IMR-90 (cell line): ENCODE results near the gene ABHD2. TPM values are rescaled to one million over a fixed set of nuclear protein-coding genes. Genes with fewer than 3 reads are reported as not detected.

Experiments used
- ATAC-seq: fragments of 200-7000 bp; cut with Tn5 transposase; 2 replicates; pipeline ENCODE4 v1.9.1; 2020; ENCODE audit warnings: low read depth, mild to moderate bottlenecking, moderate library complexity
- BruUV-seq: library from RNA; stranded (reverse); fragments of 400-500 nt; replicated peaks from 2 replicates; lab custom pipeline; 2021; lab: Mats Ljungman, UMichigan
- CTCF ChIA-PET: fragments of 300-600 bp; formaldehyde crosslinking; extraction: SDS; loops from one replicate; lab custom pipeline; 2021; ENCODE audit warnings: antibody characterized with exemption; lab: Yijun Ruan, JAX
- POLR2A ChIA-PET: fragments of 300-600 bp; sonication (Branson Sonifier 250); formaldehyde crosslinking; loops from one replicate; lab custom pipeline; 2022; ENCODE audit warnings: antibody characterized with exemption; ENCODE audit not compliant: unreplicated experiment; lab: Charles Lee
- DNase-seq: peaks from one replicate; pipeline ENCODE4 v3.0.0; 2013
- H2AFZ ChIP-seq: replicated peaks from 2 replicates; pipeline ENCODE3; 2013; ENCODE audit warnings: low read length, mild to moderate bottlenecking; ENCODE audit not compliant: poor library complexity
- H2AK5ac ChIP-seq: 2 replicates; pipeline ENCODE4 v1.6.1; 2013; ENCODE audit warnings: low read depth, low read length, inconsistent platforms
- H2AK9ac ChIP-seq: replicated peaks from 2 replicates; pipeline ENCODE3; 2013; ENCODE audit warnings: mild to moderate bottlenecking, low read depth, low read length, moderate library complexity; ENCODE audit not compliant: poor library complexity
- H2BK120ac ChIP-seq: 2 replicates; pipeline ENCODE4 v1.6.1; 2013; ENCODE audit warnings: low read depth, low read length, inconsistent platforms
- H2BK15ac ChIP-seq: 3 replicates; pipeline ENCODE4 v1.6.1; 2013; ENCODE audit warnings: low read depth, low read length, inconsistent platforms
- H2BK20ac ChIP-seq: 2 replicates; pipeline ENCODE4 v1.6.1; 2013; ENCODE audit warnings: low read depth, mild to moderate bottlenecking, inconsistent platforms, low read length, moderate library complexity
- H2BK5ac ChIP-seq: 2 replicates; pipeline ENCODE4 v1.6.1; 2013; ENCODE audit warnings: mild to moderate bottlenecking, low read depth, low read length, inconsistent platforms; ENCODE audit not compliant: poor library complexity, severe bottlenecking
- H3K14ac ChIP-seq: replicated peaks from 2 replicates; pipeline ENCODE4 v1.6.1; 2013; ENCODE audit warnings: low read depth, low read length, inconsistent platforms
- H3K18ac ChIP-seq: 2 replicates; pipeline ENCODE4 v1.6.1; 2013; ENCODE audit warnings: low read depth, low read length, control low read depth
- H3K23ac ChIP-seq: 2 replicates; pipeline ENCODE4 v1.6.1; 2013; ENCODE audit warnings: low read depth, low read length, inconsistent platforms
- H3K27ac ChIP-seq: 2 replicates; pipeline ENCODE4 v1.5.1; 2013; ENCODE audit warnings: mild to moderate bottlenecking, control low read depth, low read length; ENCODE audit not compliant: insufficient read depth
- H3K27me3 ChIP-seq: 2 replicates; pipeline ENCODE4 v1.6.1; 2013; ENCODE audit warnings: low read length; ENCODE audit not compliant: control insufficient read depth, insufficient read depth
- H3K36me3 ChIP-seq: 2 replicates; pipeline ENCODE4 v1.6.1; 2013; ENCODE audit warnings: low read length, mixed read lengths; ENCODE audit not compliant: control insufficient read depth, insufficient read depth
- H3K4ac ChIP-seq: 2 replicates; pipeline ENCODE4 v1.6.1; 2013; ENCODE audit warnings: low read depth, low read length, inconsistent platforms
- H3K4me1 ChIP-seq: 2 replicates; pipeline ENCODE4 v1.6.1; 2013; ENCODE audit warnings: low read length, mixed read lengths; ENCODE audit not compliant: control insufficient read depth, insufficient read depth
- H3K4me2 ChIP-seq: 2 replicates; pipeline ENCODE4 v1.6.1; 2013; ENCODE audit warnings: low read depth, mild to moderate bottlenecking, control low read depth, low read length, moderate library complexity
- H3K4me3 ChIP-seq: 2 replicates; pipeline ENCODE4 v1.5.1; 2013; ENCODE audit warnings: low read depth, mild to moderate bottlenecking, control low read depth, low read length, moderate library complexity; ENCODE audit not compliant: insufficient read depth
- H3K56ac ChIP-seq: 2 replicates; pipeline ENCODE4 v1.6.1; 2013; ENCODE audit warnings: low read length, inconsistent platforms; ENCODE audit not compliant: insufficient read depth; ENCODE audit errors: extremely low read depth
- H3K79me1 ChIP-seq, 2 experiments: 2 replicates each; pipeline ENCODE4 v1.6.1; 2013; ENCODE audit warnings: low read length in 2 of 2, inconsistent platforms in 1 of 2, low read depth in 1 of 2
- H3K9ac ChIP-seq: 2 replicates; pipeline ENCODE4 v1.6.1; 2013; ENCODE audit warnings: low read depth, low read length, control low read depth
- H3K9me1 ChIP-seq: 2 replicates; pipeline ENCODE4 v1.6.1; 2013; ENCODE audit warnings: low read length, inconsistent platforms; ENCODE audit not compliant: insufficient read depth
- H3K9me3 ChIP-seq: 2 replicates; pipeline ENCODE4 v1.6.1; 2013; ENCODE audit warnings: low read length; ENCODE audit not compliant: control insufficient read depth, insufficient read depth
- H4K20me1 ChIP-seq: 2 replicates; pipeline ENCODE4 v1.6.1; 2013; ENCODE audit warnings: low read length, inconsistent platforms; ENCODE audit not compliant: insufficient read depth
- H4K5ac ChIP-seq: 2 replicates; pipeline ENCODE4 v1.6.1; 2013; ENCODE audit warnings: mild to moderate bottlenecking, low read depth, low read length, control low read depth
- H4K8ac ChIP-seq, 2 experiments: 2 replicates each; pipeline ENCODE4 v1.6.1; 2013; ENCODE audit warnings: low read depth in 2 of 2, low read length in 2 of 2, control low read depth in 1 of 2, inconsistent platforms in 1 of 2
- H4K91ac ChIP-seq: 2 replicates; pipeline ENCODE4 v1.6.1; 2013; ENCODE audit warnings: low read depth, low read length, inconsistent platforms; ENCODE audit not compliant: insufficient read depth
- CHD1 ChIP-seq: IDR thresholded peaks from 2 replicates; pipeline ENCODE4 v1.6.1; 2012; ENCODE audit warnings: low read depth, low read length, improper control_type of control experiment
- CTCF ChIP-seq: conservative IDR thresholded peaks from 2 replicates; pipeline ENCODE4 v1.5.1; 2012; ENCODE audit warnings: mild to moderate bottlenecking, low read depth, low read length, improper control_type of control experiment
- ELK1 ChIP-seq: fragments of 150-350 bp; IDR thresholded peaks from 2 replicates; pipeline ENCODE4 v1.6.1; 2016; ENCODE audit warnings: low read depth, mild to moderate bottlenecking, low read length, moderate library complexity, borderline replicate concordance
- MAZ ChIP-seq: IDR thresholded peaks from 2 replicates; pipeline ENCODE4 v1.6.1; 2012; ENCODE audit warnings: low read depth, mild to moderate bottlenecking, low read length, improper control_type of control experiment, moderate library complexity, borderline replicate concordance
- MXI1 ChIP-seq: IDR thresholded peaks from 2 replicates; pipeline ENCODE4 v1.6.1; 2012; ENCODE audit warnings: low read depth, mild to moderate bottlenecking, low read length, moderate library complexity, borderline replicate concordance
- NFE2L2 ChIP-seq: fragments of 150-350 bp; IDR thresholded peaks from 2 replicates; pipeline ENCODE4 v1.6.1; 2016; ENCODE audit warnings: low read depth, mild to moderate bottlenecking, low read length
- RCOR1 ChIP-seq: IDR thresholded peaks from 2 replicates; pipeline ENCODE4 v1.6.1; 2012; ENCODE audit warnings: mild to moderate bottlenecking, low read length, improper control_type of control experiment; ENCODE audit not compliant: insufficient replicate concordance
- SMC3 ChIP-seq: fragments of 150-350 bp; IDR thresholded peaks from 2 replicates; pipeline ENCODE4 v1.6.1; 2016; ENCODE audit warnings: low read depth, mild to moderate bottlenecking, antibody characterized with exemption, low read length, moderate library complexity
- WGBS, 2 experiments: methylation state at CpG; one replicate each; pipeline versions ENCODE4 v1.1.5 to v1.1.7; 2013; ENCODE audit warnings: missing lambda C conversion rate in 2 of 2; ENCODE audit not compliant: insufficient read length in 1 of 2; ENCODE audit errors: extremely low coverage in 2 of 2; 5-methylcytosine and 5-hydroxymethylcytosine counted together
- dilution Hi-C: fragments of 300-500 bp; cut with HindIII; formaldehyde crosslinking; loops from one replicate; pipeline ENCODE4 v1.14.3; 2018; ENCODE audit warnings: low sequenced_read_pairs; ENCODE audit not compliant: unreplicated experiment
- in situ Hi-C: fragments of 300-500 bp; cut with MboI; formaldehyde crosslinking; loops from 3 replicates; pipeline ENCODE4 v1.14.3; 2019; ENCODE audit warnings: low sequenced_read_pairs, inconsistent platforms, mixed read lengths
- intact Hi-C: fragments of 100-400 bp; cut with micrococcal nuclease; formaldehyde crosslinking; loops from 2 replicates; pipeline ENCODE4 v1.10.0; 2022
- polyA plus RNA-seq, 3 experiments: library from polyadenylated mRNA; depleted of rRNA; stranded (reverse); fragments of >200 nt; gene quantifications; 2 replicates each; pipeline ENCODE4 v1.2.3, GENCODE V29; 2012; ENCODE audit warnings: low replicate concordance in 1 of 3
- total RNA-seq: library from RNA; depleted of rRNA; stranded (reverse); fragments of >200 nt; gene quantifications from 2 replicates; pipeline ENCODE4 v1.2.3, GENCODE V29; 2012

Gene ABHD2
- total and polyA plus RNA-seq, 2 of the 4 experiments (the other 2 are of a cell fraction), result 31.2 to 62.9 TPM

GRCh38 chr15:89221543-89221942 lies 133.3 kb downstream of the ABHD2 start, which contains the start of gene RLBP1:
Gene RLBP1, minus strand, starts transcription at chr15:89221579. Its CDS starts 2,604 bp downstream, at chr15:89218975.
- no peaks in the 10 kb centered on the region for H3K9me3 ChIP-seq
- POLR2A ChIA-PET, result no interaction called here
- no peaks in the 10 kb centered on the region for H3K79me1 ChIP-seq
- CTCF ChIA-PET, result interaction anchor here (0.6 kb wide), 1 partner anchor 600 kb away, joined by 3 read pairs; no protein-coding TSS in a partner anchor
- peaks cover 27% of the 10 kb centered on the region for H3K27me3 ChIP-seq
- DNase-seq (no peak), ATAC-seq (no peak)
- H4K8ac ChIP-seq, result no peak within 1 kb of the TSS
- no TSS peak for BruUV-seq
- no peak within 1 kb of the TSS for H4K5ac ChIP-seq
- H3K27ac ChIP-seq, result no peak within 1 kb of the TSS
- no peak within 1 kb of the TSS for H3K4ac ChIP-seq
- no peak within 1 kb of the TSS for H2AK9ac ChIP-seq
- dilution Hi-C loops (no loop called here), intact Hi-C loops (no loop called here), in situ Hi-C loops (no loop called here)
- H3K56ac ChIP-seq, result no peak within 1 kb of the TSS
- no peak within 1 kb of the TSS for H3K23ac ChIP-seq
- H2BK15ac ChIP-seq, result no peak within 1 kb of the TSS
- H2BK120ac ChIP-seq, result no peak within 1 kb of the TSS
- H3K14ac ChIP-seq, result no peak within 1 kb of the TSS
- H2AFZ ChIP-seq, result no peak within 1 kb of the TSS
- H2AK5ac ChIP-seq, result no peak within 1 kb of the TSS
- H3K4me3 ChIP-seq, result no peak within 1 kb of the TSS
- no peak within 1 kb of the TSS for H2BK20ac ChIP-seq
- H3K18ac ChIP-seq, result no peak within 1 kb of the TSS
- H3K36me3 ChIP-seq, result no peaks in the 10 kb centered on the region
- H4K20me1 ChIP-seq, result no peaks in the 10 kb centered on the region
- 65% methylated on average over 4 of the region's 11 CpGs; no CpG with 5 or more reads in 1 of the 2 experiments for WGBS, 2 experiments
- H2BK5ac ChIP-seq, result no peak within 1 kb of the TSS
- no peak for TF ChIP-seq MXI1
- no peak for TF ChIP-seq RCOR1
- TF ChIP-seq CTCF, result no peak
- TF ChIP-seq SMC3, result no peak
- TF ChIP-seq CHD1, result no peak
- TF ChIP-seq MAZ, result no peak
- TF ChIP-seq ELK1, result no peak
- no peak for TF ChIP-seq NFE2L2
- H4K91ac ChIP-seq, result no peak within 1 kb of the TSS
- H3K9ac ChIP-seq, result no peak within 1 kb of the TSS
- H3K4me1 ChIP-seq, result no peaks in the 10 kb centered on the region
- H3K4me2 ChIP-seq, result no peak within 1 kb of the TSS
- no peaks in the 10 kb centered on the region for H3K9me1 ChIP-seq
